HG03354 (cell line): ENCODE data around the gene ELAVL1.
"Not testable (repeated sequence)": the region's sequence is repeated elsewhere in the genome, so short reads cannot be mapped to it uniquely, and the experiment has no call there.

ENCODE experiments used
- ATAC-seq: cut with Tn5 transposase; IDR thresholded peaks from one replicate; pipeline ENCODE4 v1.9.1; 2021; ENCODE audit warnings: mild to moderate bottlenecking; ENCODE audit not compliant: unreplicated experiment, poor library complexity, severe bottlenecking

Gene ELAVL1

DNA sequence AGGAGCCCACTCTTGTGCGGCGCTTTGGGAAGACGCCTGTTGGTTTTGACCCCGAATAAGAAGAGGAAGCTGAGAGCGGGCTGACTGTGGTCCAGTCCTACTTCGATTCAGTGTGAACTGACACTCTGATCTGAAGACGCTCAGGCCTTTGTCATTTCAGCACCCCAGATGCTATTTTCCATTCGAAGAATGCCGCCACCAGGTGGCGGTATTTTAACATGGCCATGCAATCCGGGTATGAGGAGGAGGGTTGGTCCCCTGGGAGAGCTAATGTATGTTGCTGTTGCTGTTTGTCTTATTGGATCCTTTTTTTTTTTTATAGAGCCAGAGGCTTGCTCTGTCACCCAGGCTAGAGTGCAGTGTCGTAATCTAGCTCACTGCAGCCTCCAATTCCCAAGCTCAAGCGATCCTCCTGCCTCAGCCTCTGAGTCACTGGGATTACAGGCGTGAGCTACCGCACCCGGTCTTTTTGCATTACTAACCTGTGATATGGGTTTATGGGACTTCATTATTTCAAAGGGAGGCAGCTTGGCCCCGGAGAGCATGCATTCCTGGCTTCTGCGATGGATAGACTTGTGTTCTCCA lies 61.2 kb downstream of the ELAVL1 start:
- ATAC-seq, result peak; percentile 39

DNA sequence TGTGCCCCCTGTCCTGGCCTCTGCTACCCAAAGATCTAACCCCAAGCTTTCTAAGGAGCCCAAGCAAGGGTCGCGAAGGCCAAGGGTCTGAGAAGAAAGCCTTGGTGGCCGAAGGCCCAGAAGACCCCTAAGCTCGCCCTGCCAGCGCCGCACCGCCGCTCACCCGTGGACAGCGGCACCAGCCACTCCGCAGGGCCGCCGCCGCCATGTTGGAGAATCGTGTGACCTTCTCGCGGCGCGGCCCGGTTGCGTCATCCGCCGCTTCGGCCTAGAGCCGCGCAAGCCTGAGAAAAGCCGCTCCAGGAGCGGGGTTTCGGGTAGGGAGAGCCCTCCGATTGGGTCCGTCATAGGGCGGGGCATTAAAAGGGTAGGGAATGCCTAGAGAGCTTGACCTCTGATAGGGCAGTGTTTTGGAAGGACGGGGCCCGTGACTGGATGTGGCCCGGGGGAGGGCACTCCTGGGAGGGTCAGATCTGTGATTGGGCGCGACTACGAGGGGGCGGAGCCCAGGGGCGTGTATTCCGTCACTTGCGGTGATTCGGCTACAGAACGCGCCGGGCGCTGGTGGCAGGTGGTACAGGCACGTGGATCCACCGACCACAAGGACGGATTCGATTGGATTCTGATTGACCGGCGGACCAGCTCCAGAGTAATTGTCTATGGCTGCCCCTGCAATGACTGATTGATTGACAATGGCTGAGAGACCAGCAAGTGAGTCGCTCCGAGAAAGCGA lies 61.8 kb downstream of the ELAVL1 start, which contains the start of gene TIMM44:
TSS of gene TIMM44 (minus strand) at position 223 of the 733 bp plus-strand sequence. CDS start at position 208, 15 bp downstream.
- ATAC-seq, result peak; percentile 95

GRCh38 chr19:7942981-7943443 lies 62.4 kb downstream of the ELAVL1 start:
- no peak for ATAC-seq

DNA sequence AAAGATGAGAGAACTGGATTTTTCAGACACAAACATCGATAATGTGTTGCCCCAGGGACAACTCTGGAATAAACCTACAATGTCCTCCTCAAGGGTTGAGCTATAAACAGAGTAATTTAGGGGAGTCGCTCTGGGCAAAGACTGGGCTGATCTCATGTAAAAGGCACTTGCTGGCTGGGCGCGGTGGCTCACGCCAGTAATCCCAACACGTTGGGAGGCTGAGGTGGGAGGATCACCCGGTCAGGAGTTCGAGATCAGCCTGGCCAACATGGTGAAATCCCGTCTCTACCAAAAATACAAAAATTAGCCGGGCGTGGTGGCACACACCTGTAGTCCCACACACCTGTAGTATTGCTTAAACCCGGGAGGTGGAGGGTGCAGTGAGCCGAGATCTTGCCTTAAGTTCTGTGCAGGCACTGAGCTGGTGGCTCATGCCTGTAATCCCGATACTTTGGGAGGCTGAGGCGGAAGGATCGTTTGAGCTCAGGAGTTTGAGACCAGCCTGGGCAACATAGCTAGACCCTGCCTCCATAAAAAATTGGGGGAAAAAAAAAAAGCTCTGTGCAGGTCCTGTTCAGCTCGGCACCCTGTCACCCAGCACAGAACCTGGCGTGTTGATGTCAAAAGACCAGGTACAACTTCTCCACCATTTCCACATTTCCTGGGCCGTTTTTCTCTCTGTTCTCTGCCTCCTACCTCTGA lies 63.4 kb downstream of the ELAVL1 start:
- no peak for ATAC-seq

- no peak for ATAC-seq
Observed at GRCh38 chr19:7940841-7941240, 64.6 kb downstream of the ELAVL1 start.

DNA sequence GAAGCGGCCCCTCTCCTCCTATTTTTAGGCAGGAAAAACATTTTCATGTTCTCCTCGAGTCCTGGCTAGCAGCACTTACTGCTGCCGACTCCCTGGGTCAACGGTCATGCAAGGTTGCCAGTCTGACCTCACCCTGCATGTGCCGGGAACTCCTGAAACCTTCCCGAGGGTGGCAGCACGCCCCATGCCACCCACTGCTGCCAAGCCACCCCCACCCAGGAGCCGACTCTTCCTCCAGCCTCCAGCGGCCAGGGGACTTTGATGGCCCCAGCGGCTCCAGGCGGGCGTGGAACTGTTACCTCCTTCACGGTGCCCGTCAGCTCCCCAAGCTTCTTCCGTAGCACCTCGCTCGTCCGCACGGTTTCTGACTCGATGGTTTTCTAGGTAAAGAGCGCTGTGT lies 70.7 kb downstream of the ELAVL1 start:
- ATAC-seq, result no peak

DNA sequence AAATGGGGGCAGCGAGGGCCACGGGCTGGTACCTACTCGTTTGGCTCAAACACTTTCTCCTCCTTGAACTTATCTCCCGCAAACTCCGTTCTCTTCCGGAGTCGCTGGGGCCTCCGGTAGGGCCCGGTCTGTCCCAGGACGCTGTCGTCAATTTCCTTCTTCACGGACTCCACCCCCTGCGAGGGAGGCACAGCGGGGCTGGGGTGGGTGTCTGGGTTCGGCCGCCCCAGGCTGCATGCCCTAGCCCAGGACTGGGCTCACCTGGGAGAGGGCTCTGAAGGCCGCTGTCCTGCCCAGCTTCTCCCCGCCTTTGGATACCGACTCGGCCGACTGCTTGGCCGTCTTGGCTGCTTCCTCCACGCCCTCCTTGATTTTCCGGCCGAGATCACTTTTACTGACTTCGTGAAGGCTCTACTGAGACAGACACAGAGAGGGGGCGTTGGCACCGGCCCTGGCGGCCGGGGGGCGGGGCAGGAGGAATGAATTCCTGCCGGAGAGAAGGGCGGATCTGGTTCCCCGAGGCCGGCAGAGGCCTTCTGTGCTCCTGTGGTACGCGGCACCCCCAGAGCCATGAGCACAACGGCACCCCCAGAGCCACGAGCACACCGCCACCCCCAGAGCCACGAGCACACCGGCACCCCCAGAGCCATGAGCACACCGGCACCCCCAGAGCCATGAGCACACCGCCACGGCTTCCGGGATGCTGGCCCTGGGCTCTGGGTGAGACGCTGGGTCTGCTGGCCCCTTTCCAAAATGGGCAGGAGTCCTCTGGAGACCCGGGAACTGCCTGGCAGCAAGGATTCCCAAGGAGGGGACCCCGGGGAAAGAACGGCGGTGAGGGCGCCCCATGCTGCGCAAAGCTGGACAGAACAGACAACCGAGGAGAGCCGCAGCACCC lies 71.4 kb downstream of the ELAVL1 start:
- ATAC-seq, result no peak

DNA sequence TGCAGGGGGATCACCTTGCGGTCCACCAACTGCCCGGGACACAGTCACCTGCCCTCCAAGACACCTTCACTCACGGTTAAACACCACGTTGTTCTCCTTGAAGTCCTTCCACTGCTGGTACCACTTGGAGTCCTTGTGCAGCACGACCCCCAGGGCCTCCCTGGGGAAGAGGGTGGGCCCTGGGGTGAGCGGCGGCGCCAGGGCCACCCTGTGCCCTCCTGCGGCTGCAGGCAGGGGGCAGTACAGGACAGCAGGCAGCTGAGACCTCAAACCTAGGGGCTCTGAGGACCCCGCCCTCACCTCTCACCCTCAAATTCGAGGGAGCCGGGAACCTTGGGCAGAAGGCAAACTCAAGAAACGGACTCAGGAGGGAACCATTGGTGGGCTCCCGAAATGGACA lies 72.0 kb downstream of the ELAVL1 start:
- ATAC-seq, result no peak

- no peak for ATAC-seq
Observed at GRCh38 chr19:7932930-7933300, 72.5 kb downstream of the ELAVL1 start.

GRCh38 chr19:7932276-7932929 lies 73.0 kb downstream of the ELAVL1 start:
- ATAC-seq, result no peak

GRCh38 chr19:7931221-7932061 lies 74.0 kb downstream of the ELAVL1 start:
- no peak for ATAC-seq

DNA sequence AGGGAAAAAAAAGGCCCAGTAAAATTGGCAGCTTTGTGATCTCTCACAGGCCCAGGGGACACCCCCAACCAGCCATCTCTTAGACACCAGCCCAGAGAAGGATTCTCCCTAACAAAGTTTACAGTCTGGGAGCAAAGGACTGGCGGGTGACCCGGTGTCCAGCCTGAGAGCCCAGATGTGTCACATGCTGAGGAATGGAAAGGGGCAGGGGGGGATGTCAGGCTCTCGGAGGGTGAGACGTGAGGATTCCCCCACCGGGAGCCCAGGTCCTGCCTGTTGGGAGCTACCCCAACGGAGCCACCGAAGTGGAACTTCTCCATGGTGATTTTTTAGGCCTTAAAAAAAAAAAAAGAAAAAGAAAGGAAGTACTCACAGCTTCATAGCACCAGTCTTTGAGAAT lies 74.7 kb downstream of the ELAVL1 start:
- no peak for ATAC-seq

GRCh38 chr19:7930030-7930429 lies 75.4 kb downstream of the ELAVL1 start:
- ATAC-seq, result not testable (repeated sequence)

GRCh38 chr19:7928741-7929701 lies 76.4 kb downstream of the ELAVL1 start:
- no peak for ATAC-seq

- ATAC-seq, result no peak
Observed at GRCh38 chr19:7928334-7928706, 77.1 kb downstream of the ELAVL1 start.

GRCh38 chr19:7927605-7928333 lies 77.7 kb downstream of the ELAVL1 start:
- no peak for ATAC-seq
